Hepatic stellate cell (primary cell): Measurements from ENCODE around the gene PROSER3.
"Not testable (repeated sequence)": the region's sequence is repeated elsewhere in the genome, so short reads cannot be mapped to it uniquely, and the experiment has no call there.

ENCODE experiments used
- DNase-seq: peaks from one replicate; pipeline ENCODE4 v3.0.0; 2011; ENCODE audit warnings: low spot score

PROSER3 gene

GRCh38 chr19:35722897-35723296, 35.1 kb upstream of the PROSER3 start:
- DNase-seq = no peak

GRCh38 chr19:35723671-35724070, 34.3 kb upstream of the PROSER3 start:
- no peak for DNase-seq

GRCh38 chr19:35724132-35724531, 33.8 kb upstream of the PROSER3 start:
- DNase-seq = not testable (repeated sequence)

- DNase-seq = no peak
Measured at GRCh38 chr19:35724560-35724959, 33.4 kb upstream of the PROSER3 start.

GRCh38 chr19:35725216-35725861, 32.6 kb upstream of the PROSER3 start:
- DNase-seq = no peak

- DNase-seq = no peak
Measured at GRCh38 chr19:35727053-35727955, 30.7 kb upstream of the PROSER3 start.

- no peak for DNase-seq
Measured at GRCh38 chr19:35727956-35728706, 29.8 kb upstream of the PROSER3 start.

- DNase-seq = no peak
Measured at GRCh38 chr19:35729021-35729420, 29.0 kb upstream of the PROSER3 start.

- no peak for DNase-seq
Measured at GRCh38 chr19:35729763-35730162, 28.2 kb upstream of the PROSER3 start.

GRCh38 chr19:35730326-35730725, 27.6 kb upstream of the PROSER3 start:
- DNase-seq = no peak

- no peak for DNase-seq
Measured at GRCh38 chr19:35731353-35731752, 26.6 kb upstream of the PROSER3 start.

GRCh38 chr19:35731779-35732405, 26.1 kb upstream of the PROSER3 start:
- no peak for DNase-seq

GRCh38 chr19:35732540-35733179, 25.3 kb upstream of the PROSER3 start:
- DNase-seq = no peak

- DNase-seq = no peak
Measured at GRCh38 chr19:35733180-35734125, 24.5 kb upstream of the PROSER3 start.

GRCh38 chr19:35734273-35734672, 23.7 kb upstream of the PROSER3 start:
- DNase-seq = no peak

GRCh38 chr19:35734889-35735288, 23.1 kb upstream of the PROSER3 start:
- DNase-seq = no peak

GRCh38 chr19:35736913-35737886, 20.8 kb upstream of the PROSER3 start:
- DNase-seq = no peak

- DNase-seq = no peak
Measured at GRCh38 chr19:35738021-35738886, 19.7 kb upstream of the PROSER3 start.
